GM18520 (cell line): ENCODE data around the gene TIPARP.
"Not testable (repeated sequence)": the region's sequence is repeated elsewhere in the genome, so short reads cannot be mapped to it uniquely, and the experiment has no call there.

Source experiments
- ATAC-seq: cut with Tn5 transposase; IDR thresholded peaks from one replicate; pipeline ENCODE4 v1.9.1; 2021; ENCODE audit not compliant: unreplicated experiment

TIPARP gene

GRCh38 chr3:156707588-156707987, 33.2 kb downstream of the TIPARP start:
- no peak for ATAC-seq

GRCh38 chr3:156710429-156710828, 36.0 kb downstream of the TIPARP start:
- no peak for ATAC-seq

DNA sequence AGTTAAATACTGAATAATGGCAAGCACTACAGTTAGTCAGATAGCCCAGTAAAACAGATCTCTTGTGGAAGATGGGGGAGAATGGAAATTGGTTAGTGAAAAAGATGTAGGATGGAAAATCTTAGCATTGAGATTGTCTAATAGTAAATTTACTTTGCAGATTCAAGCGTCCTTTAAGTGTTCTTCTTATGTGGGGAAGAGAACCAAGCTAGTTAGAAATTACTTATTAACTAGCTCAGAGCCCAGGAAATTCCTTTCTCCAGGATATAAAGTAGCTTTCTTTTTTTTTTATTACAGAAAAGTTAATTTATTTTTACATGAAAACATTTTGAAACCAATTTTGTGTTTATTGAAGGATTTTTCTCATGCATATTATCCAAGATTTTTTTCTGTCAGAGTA, 36.7 kb downstream of the TIPARP start:
- no peak for ATAC-seq

- ATAC-seq, result peak; percentile 57
These were observed 37.6 kb downstream of the TIPARP start for GRCh38 chr3:156711944-156712343.

DNA sequence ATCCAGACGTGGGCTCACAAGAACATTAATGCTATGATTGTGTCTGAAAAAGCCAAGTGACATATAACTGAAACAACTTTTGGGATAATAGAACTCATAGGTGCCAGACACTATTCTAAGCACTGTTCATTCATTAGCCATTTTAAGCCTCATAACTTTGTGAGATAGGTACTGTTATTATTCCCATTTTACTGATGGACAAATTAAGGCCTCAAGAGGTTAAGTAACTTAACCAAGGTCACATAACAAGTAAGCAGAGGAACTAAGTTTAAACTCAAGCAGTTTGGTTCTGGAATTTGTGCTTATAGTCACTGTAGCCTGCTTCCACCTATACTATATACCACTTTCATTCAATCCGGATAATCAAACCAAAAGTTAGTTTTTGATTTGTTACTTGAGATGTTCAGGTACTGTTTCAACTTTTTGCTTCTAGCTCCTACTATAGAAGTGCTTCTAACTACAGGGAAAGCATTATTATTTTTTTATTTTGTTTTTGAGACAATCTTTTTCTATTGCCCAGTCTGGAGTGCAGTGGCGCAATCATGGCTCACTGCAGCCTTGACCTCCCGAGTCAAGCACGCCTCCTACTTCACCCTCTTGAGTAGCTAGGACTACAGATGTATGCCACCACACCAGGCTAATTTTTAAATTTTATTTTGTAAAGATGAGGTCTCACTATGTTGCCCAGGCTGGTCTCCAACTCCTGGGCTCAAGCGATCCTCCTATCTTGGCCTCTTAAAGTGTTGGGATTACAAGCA, 41.9 kb downstream of the TIPARP start:
- ATAC-seq, result no peak

GRCh38 chr3:156718622-156719306, 44.4 kb downstream of the TIPARP start:
- no peak for ATAC-seq

- ATAC-seq, result no peak
These were observed 46.4 kb downstream of the TIPARP start for GRCh38 chr3:156720826-156721225.

- ATAC-seq, result no peak
These were observed 47.6 kb downstream of the TIPARP start for GRCh38 chr3:156721687-156722618.

GRCh38 chr3:156723182-156723619, 48.8 kb downstream of the TIPARP start:
- peak; percentile 50 for ATAC-seq

GRCh38 chr3:156725682-156726081, 51.3 kb downstream of the TIPARP start:
- ATAC-seq, result no peak

DNA sequence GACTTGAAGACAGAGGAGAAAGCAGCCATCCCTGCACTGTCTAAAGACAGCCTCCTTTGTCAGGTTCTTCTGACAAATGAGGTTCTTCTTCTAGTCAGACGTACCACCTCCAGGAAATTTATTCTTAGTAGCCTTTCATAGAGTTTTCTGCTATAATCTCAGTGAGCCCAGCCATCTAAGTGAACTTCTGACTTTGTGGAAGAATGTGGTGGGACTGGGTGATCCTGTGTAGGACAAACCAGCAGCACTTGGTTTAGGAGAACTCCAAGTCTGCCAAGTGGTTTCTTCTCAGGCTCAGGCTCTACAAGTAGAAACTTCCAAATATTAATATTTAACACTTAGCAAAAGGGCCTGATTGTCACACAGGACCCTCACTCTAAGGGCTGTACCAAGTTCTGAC, 52.1 kb downstream of the TIPARP start:
- no peak for ATAC-seq

DNA sequence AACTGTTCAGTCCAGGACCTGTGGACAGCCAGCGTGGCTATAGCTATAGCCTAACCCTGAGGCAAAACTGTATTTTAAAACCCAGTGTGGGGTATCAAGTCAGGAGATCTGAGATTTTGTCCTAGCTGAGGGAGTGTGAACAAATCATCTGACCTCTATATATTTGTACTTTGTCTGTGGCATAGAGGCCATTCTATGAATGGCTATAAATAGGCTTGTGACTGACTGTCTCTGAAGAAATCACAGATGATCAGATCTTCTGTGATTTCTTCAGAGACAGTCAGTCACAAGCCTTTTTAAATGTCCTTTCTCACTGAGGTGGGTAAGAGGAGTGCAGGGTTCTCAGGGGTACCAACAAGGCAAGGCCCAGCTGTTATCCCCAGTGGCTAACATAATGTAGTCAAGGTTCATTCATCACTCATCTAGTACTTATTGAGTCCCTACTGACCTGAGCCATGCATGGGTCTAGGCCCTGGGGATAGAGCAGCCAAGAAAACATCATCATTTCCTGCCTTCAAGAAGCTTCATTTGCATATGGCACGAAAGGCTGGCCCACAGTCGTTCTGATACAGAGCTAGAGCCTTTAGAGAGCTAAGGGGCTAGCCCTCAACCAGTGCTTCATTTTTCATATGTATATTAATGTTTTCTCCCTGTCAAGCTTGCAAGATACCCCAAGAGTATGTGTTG, 53.3 kb downstream of the TIPARP start:
- peak; percentile 63 for ATAC-seq

DNA sequence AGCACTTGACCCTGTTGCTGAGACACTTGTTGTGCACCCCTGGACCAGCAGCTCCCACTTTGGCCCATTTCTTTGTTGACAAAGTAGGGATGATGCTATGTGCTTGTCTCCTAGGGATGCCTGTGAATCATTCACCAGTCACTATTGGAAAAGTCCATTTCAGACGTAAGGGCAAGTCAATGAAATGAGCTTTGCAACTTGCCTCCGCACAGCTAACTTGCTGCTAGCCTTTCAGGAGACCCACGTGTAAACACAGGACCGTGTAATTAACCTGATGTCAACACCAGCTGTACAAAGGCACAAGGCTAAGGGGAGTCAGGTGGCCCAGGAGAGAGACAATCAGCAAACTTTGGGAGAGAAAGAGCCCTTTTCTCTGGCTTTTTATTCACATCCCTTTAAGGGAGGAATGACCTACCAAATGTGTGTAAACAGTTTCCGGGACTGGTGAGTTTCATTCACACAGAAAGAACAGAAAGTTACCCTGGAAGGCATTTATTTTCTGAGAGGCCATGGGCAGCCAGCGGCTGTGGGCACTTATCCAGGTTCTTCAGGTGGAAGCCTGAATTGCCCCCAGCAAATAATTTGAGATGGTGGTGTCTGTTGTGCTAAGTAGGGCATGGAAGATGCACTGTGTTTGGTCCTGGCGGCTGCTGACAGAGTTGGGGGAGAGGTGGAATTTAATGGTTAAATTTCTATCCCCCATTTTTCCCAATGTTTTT, 54.0 kb downstream of the TIPARP start:
- ATAC-seq, result no peak

- no peak for ATAC-seq
These were observed 55.2 kb downstream of the TIPARP start for GRCh38 chr3:156729460-156730179.

DNA sequence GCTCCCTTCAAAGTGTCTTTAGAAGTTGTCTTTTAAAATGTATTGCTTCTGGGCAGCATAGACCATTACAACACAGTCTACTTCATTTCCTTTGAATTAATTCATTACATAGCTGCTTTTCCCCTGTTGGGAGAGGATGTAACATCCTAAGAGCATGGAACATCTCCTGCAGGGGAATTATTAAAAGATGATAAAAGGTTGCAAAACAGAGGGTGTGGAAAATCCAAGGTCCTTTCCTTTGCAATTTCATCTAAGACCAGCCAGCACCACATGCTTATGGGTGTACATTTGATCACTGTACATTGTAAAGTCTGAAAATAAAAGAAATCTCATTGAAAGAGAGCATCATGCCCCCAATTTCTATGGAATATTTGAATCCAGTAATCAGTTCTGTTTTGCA, 57.4 kb downstream of the TIPARP start:
- ATAC-seq, result no peak

DNA sequence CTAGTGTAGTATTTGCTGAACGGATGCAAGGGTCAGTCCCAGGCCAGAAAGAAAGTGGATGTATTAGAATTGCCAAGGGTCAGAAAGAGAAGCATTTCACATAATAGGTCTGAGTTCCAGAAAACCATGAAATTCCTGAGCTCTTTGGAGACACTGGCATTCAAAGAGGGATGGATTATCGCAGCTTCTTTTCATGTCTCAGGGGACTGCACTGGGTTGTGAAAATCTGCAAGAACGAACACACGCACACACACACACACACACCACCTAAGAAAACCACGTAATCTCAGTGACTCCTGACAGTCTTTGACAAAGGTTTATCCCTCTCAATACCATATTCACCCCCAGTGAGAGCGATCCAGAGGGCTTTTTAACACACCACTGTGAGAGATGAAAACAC, 57.9 kb downstream of the TIPARP start:
- no peak for ATAC-seq

DNA sequence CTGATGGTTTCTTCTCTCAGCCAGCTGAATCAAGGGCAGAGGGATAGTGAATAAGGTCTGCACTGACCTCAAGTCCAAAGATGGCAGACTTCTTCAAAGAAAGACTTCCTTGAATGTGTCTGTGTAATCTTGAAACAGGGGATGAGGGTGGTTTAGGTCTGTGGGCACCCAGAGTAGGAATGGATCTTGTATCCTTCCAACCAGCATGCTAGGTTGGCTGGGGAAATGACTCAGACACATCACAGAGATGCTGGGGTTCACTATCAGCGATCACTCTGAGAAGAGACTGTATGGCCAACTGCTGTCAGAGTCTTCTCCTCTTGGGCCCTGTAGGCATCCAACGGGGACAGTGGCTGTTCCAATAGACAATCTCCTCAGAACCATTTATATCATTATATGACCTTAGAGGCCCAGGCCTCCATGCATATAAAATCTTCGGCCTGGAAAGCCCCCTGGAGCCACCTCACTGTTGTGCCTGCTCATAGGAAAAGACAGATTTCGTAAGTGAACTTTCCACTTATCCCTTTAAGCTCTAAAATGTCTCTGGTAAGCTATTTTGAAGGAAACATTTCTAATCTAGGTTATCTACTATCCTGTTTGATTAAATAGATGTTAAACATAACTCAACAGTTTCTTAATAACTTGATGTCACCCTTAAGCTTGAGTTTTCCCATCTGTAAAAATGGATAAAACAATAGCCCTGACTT, 58.5 kb downstream of the TIPARP start:
- no peak for ATAC-seq

DNA sequence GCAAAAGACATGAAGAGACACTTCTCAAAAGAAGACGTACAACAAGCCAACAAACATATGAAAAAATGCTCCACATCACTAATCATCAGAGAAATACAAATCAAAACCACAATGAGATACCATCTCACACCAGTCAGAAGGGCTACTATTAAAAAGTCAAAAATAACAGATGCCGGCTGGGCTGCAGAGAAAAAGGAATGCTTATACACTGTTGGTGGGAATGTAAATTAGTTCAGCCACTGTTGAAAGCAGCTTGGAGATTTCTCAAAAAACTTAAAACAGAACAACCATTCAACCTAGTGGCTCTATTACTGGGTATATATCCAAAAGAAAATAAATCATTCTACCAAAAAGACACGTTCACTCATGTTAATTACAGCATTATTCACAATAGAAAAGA, 60.3 kb downstream of the TIPARP start:
- not testable (repeated sequence) for ATAC-seq

- ATAC-seq, result no peak
These were observed 61.1 kb downstream of the TIPARP start for GRCh38 chr3:156735471-156735870.
